ENCODE data around the gene VASN. TPM values are rescaled to one million over a fixed set of nuclear protein-coding genes. Genes with fewer than 3 reads are reported as not detected.

The VASN gene
- total RNA-seq, 4 donors from 2014 or later: 3.6 to 49.0 (median 19.9) TPM

DNA sequence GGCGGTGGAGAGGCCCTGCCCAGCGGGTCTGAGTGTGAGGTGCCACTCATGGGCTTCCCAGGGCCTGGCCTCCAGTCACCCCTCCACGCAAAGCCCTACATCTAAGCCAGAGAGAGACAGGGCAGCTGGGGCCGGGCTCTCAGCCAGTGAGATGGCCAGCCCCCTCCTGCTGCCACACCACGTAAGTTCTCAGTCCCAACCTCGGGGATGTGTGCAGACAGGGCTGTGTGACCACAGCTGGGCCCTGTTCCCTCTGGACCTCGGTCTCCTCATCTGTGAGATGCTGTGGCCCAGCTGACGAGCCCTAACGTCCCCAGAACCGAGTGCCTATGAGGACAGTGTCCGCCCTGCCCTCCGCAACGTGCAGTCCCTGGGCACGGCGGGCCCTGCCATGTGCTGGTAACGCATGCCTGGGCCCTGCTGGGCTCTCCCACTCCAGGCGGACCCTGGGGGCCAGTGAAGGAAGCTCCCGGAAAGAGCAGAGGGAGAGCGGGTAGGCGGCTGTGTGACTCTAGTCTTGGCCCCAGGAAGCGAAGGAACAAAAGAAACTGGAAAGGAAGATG is 11.2 kb downstream of the VASN start:
- H3K27ac ChIP-seq: peak overlapping the region in 1 of 2 donors; percentile 68
- H3K36me3 ChIP-seq: no peaks in the 10 kb centered on the region
- intact Hi-C loops (cut with DNase I; ENCODE audit: low total_unique reads): no loop called here

DNA sequence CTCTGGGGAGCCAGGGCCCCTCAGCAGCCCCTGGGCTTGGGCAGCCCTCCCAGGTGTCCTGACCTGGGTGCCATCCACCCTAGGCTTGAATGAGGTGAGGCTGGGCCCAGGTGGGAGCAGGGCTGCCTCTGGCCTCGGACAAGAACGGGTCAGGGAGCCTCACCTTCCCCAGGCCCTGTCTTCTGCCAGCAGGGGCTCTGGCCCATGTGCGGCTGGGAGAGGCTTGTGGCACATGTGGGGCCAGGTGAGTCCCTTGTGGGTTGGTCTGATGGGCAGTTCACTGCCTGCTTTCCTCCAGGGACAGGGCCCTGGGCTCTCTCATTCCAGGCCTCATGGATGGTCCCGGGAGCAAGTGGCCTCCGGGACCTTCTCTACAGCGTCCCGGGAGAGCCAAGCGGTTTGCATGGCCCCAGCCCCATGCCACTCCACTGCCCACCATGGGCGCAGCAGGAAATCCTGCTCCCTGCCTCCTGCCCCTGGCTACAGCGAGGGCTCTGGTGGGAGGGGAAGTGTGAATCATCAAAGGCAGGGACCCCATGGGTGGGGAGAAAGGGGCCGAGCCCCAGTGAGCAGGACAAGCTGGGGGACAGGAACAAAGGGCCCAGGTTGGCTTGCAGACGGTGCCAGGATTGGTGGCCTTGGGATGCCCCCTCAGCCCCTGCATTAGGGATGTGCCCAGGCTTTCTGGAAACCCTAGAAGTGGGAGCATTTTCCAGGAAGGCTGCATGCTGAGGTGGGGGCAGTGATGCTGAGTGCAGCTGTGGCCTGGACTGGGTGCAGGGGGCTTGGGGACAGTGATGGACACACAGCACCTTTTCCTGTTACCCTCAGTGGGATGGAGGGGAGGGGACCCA is 12.2 kb downstream of the VASN start:
- Histone ChIP-seq H3K27me3 (no peaks in the 10 kb centered on the region), H3K4me1 (peaks cover 0 to 19% of the 10 kb centered on the region in 2 donors), H3K27ac (peak overlapping the region; percentile 46 to 68), H3K4me3 (no peak overlapping the region), H3K36me3 (no peaks in the 10 kb centered on the region), H3K9me3 (no peaks in the 10 kb centered on the region)
- no peak for TF ChIP-seq CTCF (IDR thresholded peaks at IDR 0.05)
- TF ChIP-seq POLR2A (IDR thresholded peaks at IDR 0.05): no peak
- intact Hi-C loops (cut with DNase I; ENCODE audit: low total_unique reads): no loop called here
- no peak for DNase-seq

More for the DNA sequence above, 11.2 kb downstream of the VASN start:
- no peak overlapping the region for H3K4me3 ChIP-seq
- H3K9me3 ChIP-seq: no peaks in the 10 kb centered on the region
- H3K27me3 ChIP-seq: no peaks in the 10 kb centered on the region
- peaks cover 0 to 23% of the 10 kb centered on the region in 2 donors for H3K4me1 ChIP-seq
- TF ChIP-seq POLR2A (IDR thresholded peaks at IDR 0.05): no peak
- TF ChIP-seq CTCF (IDR thresholded peaks at IDR 0.05): no peak
- no peak for DNase-seq

- intact Hi-C loops (cut with DNase I; ENCODE audit: low total_unique reads): no loop called here
- peaks cover 0 to 22% of the 10 kb centered on the region in 2 donors for H3K4me1 ChIP-seq
- no peak overlapping the region for H3K4me3 ChIP-seq
- DNase-seq: peak in 1 of 2 donors; percentile 54
- no peak for TF ChIP-seq CTCF (IDR thresholded peaks at IDR 0.05)
- peak overlapping the region; percentile 46 to 68 for H3K27ac ChIP-seq
- no peaks in the 10 kb centered on the region for H3K9me3 ChIP-seq
- no peaks in the 10 kb centered on the region for H3K36me3 ChIP-seq
- H3K27me3 ChIP-seq: no peaks in the 10 kb centered on the region
These were observed 12.9 kb downstream of the VASN start for GRCh38 chr16:4384509-4384942.

DNA sequence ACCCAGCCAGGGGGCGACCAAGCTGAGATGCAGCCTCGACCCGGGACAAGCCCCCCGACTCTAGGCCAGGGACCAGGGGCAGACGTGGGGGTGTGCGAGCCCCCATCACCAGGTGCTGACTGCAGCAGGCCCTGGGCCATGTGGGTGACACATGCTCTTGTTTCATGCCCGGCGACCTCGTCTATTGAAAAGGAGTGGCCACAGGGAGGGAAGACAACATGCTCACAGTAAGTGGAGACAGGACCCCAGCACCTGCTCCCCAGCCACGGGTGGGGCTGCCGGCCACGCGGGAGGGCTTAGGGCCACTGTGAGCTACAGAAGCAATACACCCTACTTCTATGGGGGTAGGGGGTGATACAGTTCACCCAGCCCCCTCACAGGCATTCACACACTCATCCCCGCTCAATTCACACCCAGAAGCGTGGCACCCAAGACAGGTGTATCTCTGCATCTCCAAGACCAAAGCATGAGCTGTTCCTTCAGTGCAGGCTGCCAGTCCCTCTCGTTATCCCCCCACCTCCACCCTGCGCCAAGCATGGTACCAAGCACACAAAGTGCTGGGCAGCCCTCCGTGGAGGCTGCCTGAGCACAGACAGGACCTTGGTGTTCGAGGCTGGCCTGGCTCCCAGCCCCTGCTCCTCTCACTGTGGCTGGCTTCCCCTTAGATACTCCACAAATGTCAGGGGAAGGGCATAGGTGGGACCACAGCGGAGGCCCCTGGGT is 13.6 kb downstream of the VASN start:
- intact Hi-C loops (cut with DNase I; ENCODE audit: low total_unique reads): no loop called here
- Histone ChIP-seq H3K36me3 (no peaks in the 10 kb centered on the region), H3K4me1 (peaks cover 0 to 18% of the 10 kb centered on the region in 2 donors), H3K9me3 (no peaks in the 10 kb centered on the region), H3K27me3 (no peaks in the 10 kb centered on the region), H3K4me3 (no peak overlapping the region), H3K27ac (peak overlapping the region; percentile 65 to 68)
- no peak for DNase-seq
- TF ChIP-seq CTCF (IDR thresholded peaks at IDR 0.05) (no peak), POLR2A (IDR thresholded peaks at IDR 0.05) (no peak)
